HG03097 (cell line): ENCODE measurements around the gene CLVS2.

Experiments used
- ATAC-seq: cut with Tn5 transposase; IDR thresholded peaks from one replicate; pipeline ENCODE4 v1.9.1; 2021; ENCODE audit not compliant: unreplicated experiment, low FRiP score

CLVS2 gene

DNA sequence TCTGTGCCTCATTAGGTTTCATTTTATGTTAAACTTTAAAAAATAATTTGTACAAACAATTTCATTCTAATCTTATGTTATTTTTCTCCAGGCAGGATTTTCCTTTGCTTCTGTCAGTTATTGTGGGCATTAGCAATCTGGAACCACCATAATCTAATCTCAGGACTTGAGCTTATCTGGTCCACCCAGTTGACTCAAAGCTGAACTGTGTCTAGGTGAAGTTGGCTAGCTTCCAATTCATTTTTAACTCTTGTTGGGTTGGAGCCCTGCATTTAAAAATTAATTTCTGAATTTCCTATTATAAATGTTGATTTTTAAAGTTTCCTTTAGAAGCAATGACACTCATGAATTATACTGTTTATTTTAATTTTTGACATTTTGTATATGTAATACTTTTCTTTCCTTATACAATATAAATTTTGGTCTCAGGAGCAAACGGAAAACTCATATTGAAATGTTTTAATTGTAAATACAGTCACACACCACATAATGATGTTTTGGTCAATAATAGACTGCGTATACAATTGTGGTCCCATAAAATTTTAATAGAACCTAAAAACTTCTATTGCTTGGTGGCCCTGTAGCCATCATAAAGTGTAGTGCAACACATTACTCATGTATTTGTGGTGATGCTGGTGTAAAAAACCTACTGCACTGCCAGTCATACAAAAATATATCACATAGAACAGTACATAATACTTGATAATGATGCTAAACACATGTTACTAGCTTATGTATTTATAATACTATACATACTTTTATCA is 121.3 kb downstream of the CLVS2 start:
- no peak for ATAC-seq

DNA sequence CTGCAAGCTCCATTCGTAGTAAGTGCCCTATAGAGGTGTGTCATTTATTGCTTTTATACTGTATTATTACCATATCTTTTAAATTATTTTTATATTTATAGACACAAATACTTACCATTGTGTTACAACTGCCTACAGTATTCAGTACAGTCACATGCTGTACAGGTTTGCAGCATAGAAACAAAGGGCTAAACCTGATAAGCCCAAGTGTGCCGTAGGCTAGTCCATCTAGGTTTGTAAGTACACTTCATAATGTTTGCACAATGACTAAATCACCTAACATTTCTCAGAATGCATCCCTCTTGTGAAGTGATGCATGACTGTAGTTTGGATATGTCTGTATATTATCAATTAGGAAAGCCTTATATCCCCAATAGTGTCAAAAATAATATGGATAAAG is 122.8 kb downstream of the CLVS2 start:
- no peak for ATAC-seq
